GDM1 (cell line): Measurements from ENCODE around the gene SYT3.
A peak's percentile ranks its signal among the peaks of the same experiment; 100 is the strongest.

Experiments
- DNase-seq: peaks from one replicate; lab custom pipeline; 2025; lab: John Stamatoyannopoulos, UW

The SYT3 gene

GRCh38 chr19:50661766-50662650 is 22.3 kb upstream of the SYT3 start:
- DNase-seq = no peak

DNA sequence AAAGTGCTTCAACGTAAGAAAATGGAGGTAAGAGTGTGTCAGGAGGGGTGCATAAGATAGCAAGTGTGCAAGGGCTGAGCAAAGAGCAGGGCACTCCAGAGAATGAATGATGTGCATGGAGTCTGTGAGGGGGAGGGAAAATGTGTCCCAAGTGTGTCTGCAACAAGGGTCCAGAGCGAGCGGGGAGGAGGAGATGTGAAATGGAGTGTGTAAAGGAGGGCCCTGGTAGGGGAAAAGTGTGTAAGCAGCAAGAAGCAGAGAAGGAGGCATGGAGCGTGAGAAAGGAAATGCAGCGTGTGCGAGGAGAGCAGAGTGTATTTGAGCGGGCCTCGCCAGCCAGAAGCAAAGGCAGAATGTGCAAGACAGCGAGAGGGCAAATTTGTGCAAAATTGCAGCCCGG is 21.3 kb upstream of the SYT3 start:
- DNase-seq = no peak

DNA sequence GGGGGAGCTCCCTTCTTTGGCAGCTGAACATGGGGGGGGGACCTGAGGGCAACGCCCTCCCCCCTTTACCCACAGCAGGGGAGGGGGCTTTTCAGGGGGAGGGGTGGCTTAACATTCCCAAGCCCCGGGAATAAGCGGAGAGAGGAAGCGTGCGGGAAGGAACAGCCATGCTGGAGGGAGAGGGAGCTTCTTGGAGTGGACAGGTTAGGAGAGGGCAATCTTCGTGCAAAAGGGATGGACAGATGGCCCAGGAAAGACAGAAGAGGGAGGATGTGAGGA is 20.3 kb upstream of the SYT3 start:
- DNase-seq = no peak

DNA sequence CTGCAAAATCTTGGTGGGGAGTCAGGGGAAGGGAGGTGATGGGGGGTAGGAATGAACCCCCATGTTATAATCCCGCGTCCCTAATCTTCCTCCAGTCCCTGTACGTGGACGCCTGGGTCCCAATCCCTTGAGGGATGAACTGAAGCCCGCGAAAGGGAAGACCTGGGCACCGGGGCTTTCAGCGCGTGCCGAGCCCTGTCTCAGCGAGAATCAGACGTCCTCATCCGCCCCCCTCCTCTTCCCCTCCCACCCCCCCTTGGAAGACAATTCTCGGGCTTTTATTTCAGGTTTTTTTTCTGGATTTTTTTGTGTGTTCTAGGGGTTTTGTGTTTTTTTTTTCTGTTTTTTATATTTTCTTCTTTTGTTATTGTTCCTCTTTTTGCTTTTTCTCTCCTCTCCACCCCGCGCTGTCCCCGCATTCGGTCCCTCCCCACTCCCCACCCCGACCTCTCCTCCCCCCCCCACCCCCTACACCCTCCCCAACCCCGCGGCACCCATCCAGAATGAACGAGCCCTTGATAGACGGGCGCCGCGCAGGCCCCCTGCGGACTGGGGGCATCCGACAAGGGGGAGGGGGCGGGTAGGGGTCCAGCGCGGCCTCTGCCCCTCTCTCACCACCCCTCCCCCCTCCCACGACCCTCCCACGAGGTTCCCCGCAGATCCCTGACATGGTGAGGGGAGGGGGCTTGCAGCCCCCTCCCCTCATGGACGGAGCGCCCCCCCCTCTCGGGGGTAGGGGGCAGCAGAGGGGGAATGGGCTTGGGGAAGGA is 19.8 kb upstream of the SYT3 start:
- no peak for DNase-seq

DNA sequence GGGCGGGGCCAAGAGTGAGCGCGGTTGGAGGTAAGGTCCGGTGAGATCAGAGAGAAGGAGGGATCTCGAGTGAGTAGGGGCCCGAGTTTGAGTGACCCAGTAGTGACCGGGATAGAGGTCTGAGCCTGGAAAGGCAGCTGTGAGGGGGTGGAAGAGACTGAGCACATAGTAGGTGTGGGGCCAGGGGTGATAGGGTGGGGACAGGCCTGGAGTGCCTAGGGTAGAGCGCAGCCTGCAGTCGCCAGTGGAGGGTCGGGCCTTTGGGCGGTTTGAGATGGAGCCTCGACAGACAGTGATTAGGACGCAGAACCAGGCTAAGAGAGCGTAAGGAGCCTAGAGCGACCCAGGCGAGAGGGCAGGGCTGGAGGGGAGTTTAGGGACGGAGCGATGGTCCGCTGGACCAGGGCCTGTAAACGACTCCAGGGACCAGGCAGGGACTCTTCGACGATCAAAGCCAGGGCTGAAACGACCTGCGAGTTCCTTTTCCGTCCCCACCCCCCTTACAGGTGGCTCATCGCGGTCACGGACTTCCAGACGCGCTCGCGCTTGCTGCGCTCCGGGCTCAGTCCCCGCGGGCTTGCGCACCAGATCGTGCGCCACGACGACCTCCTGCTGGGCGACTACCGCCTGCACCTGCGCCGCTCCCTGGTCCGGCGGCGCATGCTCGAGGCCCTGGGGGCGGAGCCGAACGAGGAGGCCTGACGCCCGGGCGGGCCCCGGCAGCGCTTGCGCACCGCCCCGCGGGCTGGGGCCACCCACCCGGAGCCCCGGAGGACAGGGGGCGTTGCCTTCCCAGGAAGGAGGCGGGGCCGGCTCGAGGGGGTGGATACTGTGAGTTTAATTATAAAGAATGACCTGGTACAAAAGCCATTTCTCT is 19.0 kb upstream of the SYT3 start:
- peak; percentile 91 for DNase-seq

GRCh38 chr19:50657712-50658440 is 18.2 kb upstream of the SYT3 start:
- peak; percentile 99 for DNase-seq

DNA sequence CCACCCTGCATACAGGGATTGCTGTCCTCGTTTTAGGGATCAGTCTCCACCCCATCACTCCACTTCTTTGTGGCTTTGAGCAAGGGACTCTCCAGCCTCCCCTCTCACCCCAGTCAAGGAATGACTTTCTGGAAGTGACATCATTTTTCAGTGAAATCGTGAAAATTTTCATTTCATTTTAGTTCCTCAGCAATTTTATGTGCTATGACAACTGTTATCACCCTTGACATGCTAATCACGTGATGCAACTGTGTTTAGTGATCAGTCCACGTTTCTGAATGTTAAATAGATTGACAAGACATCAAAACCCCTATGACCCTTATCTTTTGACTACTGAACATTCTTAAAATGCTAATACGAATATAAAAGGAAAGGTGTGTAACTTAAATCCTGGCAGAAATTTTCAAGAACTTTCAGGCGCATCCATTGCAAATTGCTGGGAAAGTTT is 17.6 kb upstream of the SYT3 start:
- DNase-seq = no peak

DNA sequence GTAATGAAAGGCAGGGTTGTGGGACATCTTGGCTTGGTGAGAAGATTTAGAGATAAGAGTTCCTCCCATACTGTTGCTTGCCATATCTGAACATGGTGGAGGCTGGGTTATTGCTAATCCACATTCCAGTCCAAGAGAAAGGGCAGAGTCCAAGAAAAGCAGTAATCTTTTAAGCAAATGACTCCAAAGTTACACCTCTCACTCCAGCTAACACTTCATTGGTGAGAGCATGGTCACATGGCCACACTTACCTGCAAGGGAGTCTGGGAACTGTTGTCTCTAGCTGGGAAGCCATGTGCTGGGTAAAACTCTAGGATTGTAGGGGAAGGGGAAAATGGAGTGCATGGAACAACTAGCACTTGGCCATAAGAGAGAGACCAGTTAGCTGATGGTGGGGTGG is 15.2 kb upstream of the SYT3 start:
- no peak for DNase-seq

GRCh38 chr19:50652722-50653121 is 13.0 kb upstream of the SYT3 start:
- DNase-seq = no peak

DNA sequence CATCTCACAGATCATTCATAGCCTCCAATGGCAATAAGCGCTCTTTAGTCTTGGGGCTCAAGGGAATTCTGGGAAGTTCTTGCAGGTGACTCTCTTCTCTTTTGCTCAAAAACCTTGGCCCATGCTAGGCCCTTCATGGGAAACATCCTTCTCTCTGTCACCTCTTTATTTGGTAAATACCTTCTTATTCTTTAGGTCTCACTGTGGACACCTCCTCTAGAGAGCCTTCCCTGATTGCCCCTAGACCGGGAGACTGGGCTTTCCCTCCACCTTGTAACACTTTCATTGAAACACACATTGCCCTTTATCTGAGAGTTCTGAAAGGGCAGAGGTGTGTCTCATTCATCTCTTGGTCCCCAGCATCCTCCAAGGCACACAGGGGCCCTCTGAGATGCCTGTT is 11.5 kb upstream of the SYT3 start:
- no peak for DNase-seq

DNA sequence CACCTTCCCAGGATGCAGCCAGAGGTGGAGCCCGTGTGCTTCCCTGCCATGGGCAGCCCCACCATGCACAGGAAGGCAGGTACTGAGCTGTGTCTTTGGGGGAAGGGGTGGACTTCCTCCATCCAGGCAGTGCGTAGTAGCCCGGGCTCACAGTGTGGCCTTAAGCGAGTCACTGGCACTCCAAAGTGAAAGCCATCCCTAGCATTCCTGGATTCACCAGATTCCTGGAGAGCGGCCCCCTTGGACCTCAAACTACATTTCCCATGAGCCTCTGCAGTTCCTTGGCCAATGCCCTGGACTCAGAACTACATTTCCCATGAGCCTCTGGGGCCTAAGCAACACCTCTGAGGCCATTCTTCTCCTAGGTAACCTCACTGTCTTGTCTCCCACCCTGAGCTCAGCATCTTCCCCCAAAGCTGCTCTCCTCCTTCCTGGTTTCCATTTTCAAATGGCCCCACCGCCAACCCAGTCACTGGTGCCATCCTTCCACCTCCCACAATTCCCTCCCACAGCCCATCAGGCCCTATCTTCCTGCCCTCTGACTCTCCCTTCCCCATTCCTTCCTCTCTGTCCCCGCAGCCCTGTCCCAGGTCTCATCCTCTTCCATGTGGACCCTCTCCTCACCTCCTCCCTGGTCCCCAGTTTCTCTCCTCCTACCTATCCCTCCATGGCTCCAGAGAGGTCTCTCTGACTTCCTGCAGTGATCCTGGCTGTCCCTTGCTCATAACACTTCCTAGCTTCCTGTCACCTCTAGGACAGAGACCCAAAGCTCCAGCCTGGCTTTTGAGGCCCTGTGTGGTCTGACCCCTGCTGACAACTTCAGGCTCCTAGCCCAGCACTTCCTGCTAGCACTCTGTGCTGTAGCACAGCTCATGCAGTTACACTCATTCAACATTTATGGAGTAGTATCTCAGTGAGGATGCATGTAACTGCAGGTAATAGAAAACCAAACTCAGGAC is 10.0 kb upstream of the SYT3 start, which contains the start of gene C19orf81:
C19orf81 (plus strand) TSS at position 13 of the 959 bp plus-strand sequence; CDS start at position 13, 0 bp downstream.
- DNase-seq = no peak

DNA sequence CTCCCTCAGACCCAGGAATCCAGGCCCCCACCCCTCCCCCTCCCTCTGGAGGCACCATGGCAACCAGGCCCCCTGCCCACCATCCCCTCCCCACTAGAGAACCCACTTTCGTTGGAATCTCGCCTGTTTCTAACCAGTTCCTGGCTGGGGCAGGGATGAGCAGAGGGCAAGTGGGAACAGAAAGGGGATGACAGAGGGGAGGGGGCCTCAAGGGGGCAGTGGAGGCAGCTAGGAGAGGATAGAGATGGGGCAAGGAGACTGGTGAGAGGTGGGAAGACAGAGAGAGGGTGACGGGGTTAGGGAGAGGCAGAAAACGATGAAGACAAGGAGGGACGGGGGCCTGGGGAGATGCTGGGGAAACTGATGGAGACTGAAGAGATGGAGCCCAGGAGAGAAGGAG is 9.0 kb upstream of the SYT3 start:
- no peak for DNase-seq

DNA sequence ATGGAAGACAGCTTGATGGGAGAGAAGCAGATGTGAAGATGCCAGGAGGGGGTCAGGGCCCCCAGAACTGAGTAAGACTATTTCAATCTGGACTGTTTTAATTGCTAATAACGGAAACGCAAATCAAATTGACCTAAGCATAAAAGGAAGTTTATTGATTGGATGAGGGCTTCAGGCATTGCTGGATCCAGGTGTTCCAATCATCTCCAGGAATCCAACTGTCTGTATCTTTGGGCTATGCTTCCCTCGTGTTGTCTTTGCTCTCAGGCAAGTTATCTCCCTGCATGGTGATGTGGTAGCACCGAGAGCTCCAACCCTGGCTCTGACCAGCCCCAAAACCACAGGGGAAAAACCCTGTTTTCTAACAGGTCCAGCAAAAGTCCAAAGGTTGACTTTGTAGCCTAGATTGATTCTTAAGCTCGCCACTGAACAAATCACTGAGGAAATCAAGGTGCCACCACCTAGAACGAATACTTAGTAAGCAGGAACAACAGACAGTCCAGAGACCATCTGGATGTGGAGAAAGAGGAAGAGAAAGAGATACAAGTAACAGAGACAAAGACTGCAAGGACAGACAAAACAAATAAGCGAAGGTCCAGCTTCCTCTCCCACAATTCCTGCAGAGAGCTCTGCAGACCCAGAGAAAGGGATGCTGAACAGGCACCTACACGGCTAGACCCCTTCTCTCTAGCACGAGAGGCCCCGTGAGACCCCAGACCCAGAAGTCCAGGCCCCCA is 8.4 kb upstream of the SYT3 start:
- DNase-seq = no peak

DNA sequence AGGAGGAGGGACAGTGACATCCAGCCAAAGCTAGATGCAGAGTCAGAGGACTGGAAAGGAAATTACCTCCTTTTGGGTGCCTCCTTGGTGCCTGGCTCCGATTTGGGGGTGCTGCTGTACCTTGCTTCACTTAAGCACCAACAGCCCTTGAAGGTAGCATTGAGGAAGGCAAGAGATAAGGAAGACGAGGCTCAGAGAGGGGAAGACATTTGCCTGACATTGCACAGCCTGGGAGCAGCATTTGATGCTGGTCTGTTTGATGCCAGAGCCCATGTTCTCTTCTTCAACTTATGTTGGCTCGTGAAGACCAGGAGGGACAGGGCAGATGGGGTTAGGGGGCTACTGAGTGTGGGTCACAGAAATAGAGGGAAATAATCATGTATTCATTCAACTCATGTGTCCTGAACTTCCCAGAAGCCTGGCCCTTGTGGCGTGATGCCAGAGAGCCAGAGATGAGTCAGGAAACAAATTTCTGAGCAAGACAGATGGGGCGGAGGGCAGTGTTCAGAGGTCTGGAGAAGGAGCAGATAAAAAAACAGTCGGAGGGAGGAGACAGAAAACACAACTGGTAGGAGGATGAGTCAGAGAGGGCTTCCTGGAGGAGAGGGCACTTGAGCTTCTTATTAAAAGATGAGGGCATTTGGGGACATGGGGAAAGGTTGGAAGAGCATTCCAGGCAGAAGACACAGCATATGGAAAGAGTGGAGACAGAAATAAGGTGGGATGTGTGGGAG is 6.6 kb upstream of the SYT3 start:
- DNase-seq = no peak

- no peak for DNase-seq
Measured at GRCh38 chr19:50645107-50645506, 5.4 kb upstream of the SYT3 start.

DNA sequence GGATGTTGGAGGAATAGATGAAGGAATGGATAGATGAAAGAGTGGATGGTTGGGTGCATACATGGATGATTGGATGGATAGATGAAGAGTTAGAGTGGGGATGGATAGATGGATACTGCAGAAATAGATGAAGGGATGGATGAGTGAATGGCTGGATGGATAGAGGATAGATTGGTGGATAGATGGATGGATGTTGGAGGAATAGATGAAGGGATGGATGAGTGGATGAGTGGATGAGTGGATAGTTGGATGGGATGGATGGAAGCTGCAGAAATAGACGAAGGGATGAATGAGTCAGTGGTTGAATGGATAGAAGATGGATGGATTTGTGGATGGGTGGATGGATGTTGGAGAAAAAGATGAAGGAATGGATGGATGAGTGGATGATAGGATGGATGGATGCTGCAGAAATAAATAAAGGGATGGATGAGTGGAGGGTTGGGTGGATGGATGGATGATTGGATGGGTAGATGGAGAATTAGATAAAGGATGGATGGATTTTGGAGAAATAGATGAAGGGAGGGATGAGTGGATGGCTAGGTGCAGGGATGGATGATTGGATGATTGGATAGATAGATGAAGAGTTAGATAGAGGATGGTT is 4.7 kb upstream of the SYT3 start:
- no peak for DNase-seq

- no peak for DNase-seq
Measured at GRCh38 chr19:50640368-50640767, 687 bp upstream of the SYT3 start.

DNA sequence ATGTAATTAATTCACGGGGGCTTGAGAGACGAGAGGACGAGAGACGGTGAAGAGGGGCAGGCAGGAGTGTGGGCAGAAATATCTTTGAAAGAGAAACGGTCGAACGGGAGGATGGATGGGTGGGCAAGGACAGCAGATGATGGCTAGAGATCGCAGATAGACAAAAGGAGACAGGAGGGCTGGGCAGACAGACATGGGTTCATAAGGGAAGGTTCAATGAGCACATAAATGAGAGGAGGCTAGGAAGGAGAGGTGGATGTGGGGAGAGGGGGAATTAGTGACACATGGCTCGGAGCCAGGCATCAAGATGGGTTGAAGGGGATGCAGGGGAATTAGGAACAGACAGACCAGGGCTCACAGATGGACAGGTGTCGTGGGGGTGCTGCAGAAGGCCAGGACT is 1.1 kb downstream of the SYT3 start:
- DNase-seq = no peak
